ENCODE data around the gene ZNF148.

The ZNF148 gene

DNA sequence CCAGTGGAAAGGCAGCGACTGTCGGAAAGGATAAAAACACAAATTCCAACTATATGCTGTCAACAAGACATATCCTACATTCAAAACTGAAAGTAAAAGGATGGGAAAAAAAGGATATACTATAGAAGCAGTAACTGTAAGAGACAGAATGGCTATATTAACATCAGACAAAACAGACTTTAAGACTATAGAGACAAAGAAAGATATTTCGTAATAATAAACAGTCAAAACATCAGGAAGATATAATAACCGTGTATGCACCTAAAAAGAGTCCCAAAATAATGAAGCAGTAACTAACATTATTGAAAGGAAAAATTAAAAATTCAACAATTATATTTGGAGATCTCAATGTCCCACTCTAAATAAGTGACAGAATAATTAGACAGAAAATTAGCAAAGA, 48.2 kb downstream of the ZNF148 start:
- H3K4me1 ChIP-seq (ENCODE audit: low read depth, poor library complexity, severe bottlenecking): no peaks in the 10 kb centered on the region
- H3K4me2 ChIP-seq: no peak overlapping the region
- H3K9ac ChIP-seq: no peak overlapping the region
- no peaks in the 10 kb centered on the region for H3K36me3 ChIP-seq (ENCODE audit: insufficient read depth)
- H3K27ac ChIP-seq: no peak overlapping the region
- no peaks in the 10 kb centered on the region for H3K27me3 ChIP-seq (ENCODE audit: insufficient read depth, low read depth)
- TF ChIP-seq, protein P1, sequence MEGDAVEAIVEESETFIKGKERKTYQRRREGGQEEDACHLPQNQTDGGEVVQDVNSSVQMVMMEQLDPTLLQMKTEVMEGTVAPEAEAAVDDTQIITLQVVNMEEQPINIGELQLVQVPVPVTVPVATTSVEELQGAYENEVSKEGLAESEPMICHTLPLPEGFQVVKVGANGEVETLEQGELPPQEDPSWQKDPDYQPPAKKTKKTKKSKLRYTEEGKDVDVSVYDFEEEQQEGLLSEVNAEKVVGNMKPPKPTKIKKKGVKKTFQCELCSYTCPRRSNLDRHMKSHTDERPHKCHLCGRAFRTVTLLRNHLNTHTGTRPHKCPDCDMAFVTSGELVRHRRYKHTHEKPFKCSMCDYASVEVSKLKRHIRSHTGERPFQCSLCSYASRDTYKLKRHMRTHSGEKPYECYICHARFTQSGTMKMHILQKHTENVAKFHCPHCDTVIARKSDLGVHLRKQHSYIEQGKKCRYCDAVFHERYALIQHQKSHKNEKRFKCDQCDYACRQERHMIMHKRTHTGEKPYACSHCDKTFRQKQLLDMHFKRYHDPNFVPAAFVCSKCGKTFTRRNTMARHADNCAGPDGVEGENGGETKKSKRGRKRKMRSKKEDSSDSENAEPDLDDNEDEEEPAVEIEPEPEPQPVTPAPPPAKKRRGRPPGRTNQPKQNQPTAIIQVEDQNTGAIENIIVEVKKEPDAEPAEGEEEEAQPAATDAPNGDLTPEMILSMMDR (conservative IDR thresholded peaks at IDR 0.05; ENCODE audit: low read depth, low read length): no peak
- peaks cover 5% of the 10 kb centered on the region; the same call in 1 of the 2 replicates for H3K79me2 ChIP-seq (ENCODE audit: insufficient read depth, low read depth)
- H3K4me3 ChIP-seq (IDR thresholded peaks at IDR 0.05; ENCODE audit: insufficient read depth, low read depth, low read length): no peak overlapping the region
- no peak overlapping the region for H2AFZ ChIP-seq (ENCODE audit: low read depth)
- H4K20me1 ChIP-seq (ENCODE audit: insufficient read depth): no peaks in the 10 kb centered on the region

GRCh38 chr3:125325746-125326145, 49.4 kb downstream of the ZNF148 start:
- no peaks in the 10 kb centered on the region for H4K20me1 ChIP-seq (ENCODE audit: insufficient read depth)
- H3K4me3 ChIP-seq (IDR thresholded peaks at IDR 0.05; ENCODE audit: insufficient read depth, low read depth, low read length): no peak overlapping the region
- H3K79me2 ChIP-seq (ENCODE audit: insufficient read depth, low read depth): 0 out of 2 replicates have a peak, but pooled peaks cover 5% of the 10 kb centered on the region
- H2AFZ ChIP-seq (ENCODE audit: low read depth): no peak overlapping the region
- H3K27ac ChIP-seq: no peak overlapping the region
- H3K27me3 ChIP-seq (ENCODE audit: insufficient read depth, low read depth): no peaks in the 10 kb centered on the region
- H3K36me3 ChIP-seq (ENCODE audit: insufficient read depth): no peaks in the 10 kb centered on the region
- no peaks in the 10 kb centered on the region for H3K4me1 ChIP-seq (ENCODE audit: low read depth, poor library complexity, severe bottlenecking)
- H3K9ac ChIP-seq: no peak overlapping the region
- H3K4me2 ChIP-seq: no peak overlapping the region
- TF ChIP-seq, protein P1 (conservative IDR thresholded peaks at IDR 0.05; ENCODE audit: low read depth, low read length): no peak

DNA sequence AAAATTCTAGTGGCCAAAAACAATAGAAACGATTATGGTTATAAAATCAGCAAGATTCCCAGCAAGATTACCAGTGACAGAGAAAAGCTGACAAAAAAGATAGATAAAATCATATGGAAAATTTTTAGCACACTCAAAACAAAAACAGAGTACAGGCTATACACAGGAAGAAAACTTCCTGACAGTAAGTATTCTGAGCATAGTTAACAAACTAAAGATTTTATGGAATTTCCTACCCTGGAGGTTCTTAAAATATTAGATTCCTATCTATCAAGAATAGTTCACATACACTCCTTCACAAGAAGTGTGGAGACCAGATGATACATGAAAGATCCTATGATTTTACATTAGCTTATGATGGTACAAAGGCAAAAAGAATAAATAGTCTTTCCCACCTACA, 50.8 kb downstream of the ZNF148 start:
- TF ChIP-seq, protein P1 (conservative IDR thresholded peaks at IDR 0.05; ENCODE audit: low read depth, low read length): no peak
- Histone ChIP-seq H3K4me3 (IDR thresholded peaks at IDR 0.05; ENCODE audit: insufficient read depth, low read depth, low read length) (no peak overlapping the region), H3K27me3 (ENCODE audit: insufficient read depth, low read depth) (no peaks in the 10 kb centered on the region), H4K20me1 (ENCODE audit: insufficient read depth) (no peaks in the 10 kb centered on the region), H3K27ac (no peak overlapping the region), H3K79me2 (ENCODE audit: insufficient read depth, low read depth) (0 out of 2 replicates have a peak, but pooled peaks cover 5% of the 10 kb centered on the region), H3K4me1 (ENCODE audit: low read depth, poor library complexity, severe bottlenecking) (no peaks in the 10 kb centered on the region), H3K36me3 (ENCODE audit: insufficient read depth) (no peaks in the 10 kb centered on the region), H2AFZ (ENCODE audit: low read depth) (no peak overlapping the region), H3K9ac (no peak overlapping the region), H3K4me2 (no peak overlapping the region)

- H3K27ac ChIP-seq: no peak overlapping the region
- no peaks in the 10 kb centered on the region for H3K27me3 ChIP-seq (ENCODE audit: insufficient read depth, low read depth)
- no peak overlapping the region for H2AFZ ChIP-seq (ENCODE audit: low read depth)
- no peak overlapping the region for H3K4me2 ChIP-seq
- no peaks in the 10 kb centered on the region for H4K20me1 ChIP-seq (ENCODE audit: insufficient read depth)
- 0 out of 2 replicates have a peak, but pooled peaks cover 5% of the 10 kb centered on the region for H3K79me2 ChIP-seq (ENCODE audit: insufficient read depth, low read depth)
- no peaks in the 10 kb centered on the region for H3K4me1 ChIP-seq (ENCODE audit: low read depth, poor library complexity, severe bottlenecking)
- TF ChIP-seq, protein P1 (conservative IDR thresholded peaks at IDR 0.05; ENCODE audit: low read depth, low read length): no peak
- no peak overlapping the region for H3K9ac ChIP-seq
- H3K4me3 ChIP-seq (IDR thresholded peaks at IDR 0.05; ENCODE audit: insufficient read depth, low read depth, low read length): no peak overlapping the region
- H3K36me3 ChIP-seq (ENCODE audit: insufficient read depth): no peaks in the 10 kb centered on the region
Observed at GRCh38 chr3:125322917-125323316, 52.2 kb downstream of the ZNF148 start.

Data from KMS-11 (cell line).